GM18870 (cell line): ENCODE measurements around the gene GPR37.

Experiments used
- ATAC-seq: cut with Tn5 transposase; IDR thresholded peaks from one replicate; pipeline ENCODE4 v1.9.1; 2021; ENCODE audit warnings: moderate library complexity; ENCODE audit not compliant: unreplicated experiment

GPR37 gene

GRCh38 chr7:124781418-124781817 lies 15.8 kb upstream of the GPR37 start:
- ATAC-seq = no peak

- no peak for ATAC-seq
Measured at GRCh38 chr7:124780608-124781007, 15.0 kb upstream of the GPR37 start.

GRCh38 chr7:124780056-124780455 lies 14.5 kb upstream of the GPR37 start:
- no peak for ATAC-seq

- no peak for ATAC-seq
Measured at GRCh38 chr7:124779620-124780019, 14.0 kb upstream of the GPR37 start.

- ATAC-seq = no peak
Measured at GRCh38 chr7:124779194-124779593, 13.6 kb upstream of the GPR37 start.

DNA sequence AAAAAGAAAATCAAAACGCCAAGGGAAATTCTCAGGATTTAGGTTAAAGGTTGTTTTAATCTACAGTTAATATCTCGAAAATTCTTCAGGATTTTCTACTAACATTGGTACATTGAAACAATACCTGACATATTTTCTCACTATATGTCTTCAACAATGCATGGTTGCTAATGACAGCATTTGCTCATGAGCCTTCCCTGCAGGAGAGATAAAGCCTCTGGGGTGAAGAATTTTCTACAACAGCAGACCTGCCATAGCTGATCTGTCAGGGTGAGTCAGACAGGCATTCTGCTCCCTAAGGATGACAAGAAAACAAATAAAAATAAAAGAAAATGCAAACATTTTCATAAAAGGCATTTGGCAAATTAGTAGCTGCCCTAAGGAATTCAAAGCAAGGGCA lies 11.7 kb upstream of the GPR37 start:
- ATAC-seq = no peak

DNA sequence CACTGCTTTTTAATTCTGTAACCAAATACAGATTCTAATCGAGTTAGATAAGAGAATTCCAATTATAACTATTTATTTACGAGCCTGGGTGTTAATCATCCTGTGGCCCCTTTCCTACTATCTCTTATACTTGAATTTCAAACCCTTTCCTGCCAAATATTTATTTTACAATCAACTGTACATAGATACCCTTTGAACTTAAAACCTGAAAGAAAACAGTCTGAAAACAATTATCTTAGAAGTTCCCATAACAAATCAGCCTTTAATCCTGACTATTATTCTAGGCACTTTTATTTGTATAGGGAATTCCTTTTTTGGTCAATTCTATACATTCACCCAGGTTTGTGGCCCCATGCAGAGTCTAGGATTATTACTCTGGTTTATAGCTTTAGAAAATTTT lies 10.6 kb upstream of the GPR37 start:
- ATAC-seq = no peak

DNA sequence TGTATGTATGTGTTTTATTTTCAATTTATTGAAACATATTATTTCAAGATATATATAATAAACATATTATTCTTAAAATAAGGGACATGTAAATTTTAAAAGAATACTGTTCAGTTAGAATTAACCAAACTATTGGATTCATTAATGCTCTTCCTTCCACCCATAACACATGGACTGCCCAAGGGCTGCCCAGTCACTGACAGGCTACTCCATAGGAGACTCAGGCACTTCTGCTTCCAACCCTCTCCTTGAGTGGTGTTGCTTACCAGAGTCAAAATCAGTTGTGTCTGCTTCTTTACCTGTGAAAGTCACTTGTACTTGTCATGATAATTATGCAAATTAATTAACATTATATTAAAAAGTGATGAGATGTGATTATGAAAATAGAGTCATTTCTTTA lies 9.8 kb upstream of the GPR37 start:
- ATAC-seq = no peak

DNA sequence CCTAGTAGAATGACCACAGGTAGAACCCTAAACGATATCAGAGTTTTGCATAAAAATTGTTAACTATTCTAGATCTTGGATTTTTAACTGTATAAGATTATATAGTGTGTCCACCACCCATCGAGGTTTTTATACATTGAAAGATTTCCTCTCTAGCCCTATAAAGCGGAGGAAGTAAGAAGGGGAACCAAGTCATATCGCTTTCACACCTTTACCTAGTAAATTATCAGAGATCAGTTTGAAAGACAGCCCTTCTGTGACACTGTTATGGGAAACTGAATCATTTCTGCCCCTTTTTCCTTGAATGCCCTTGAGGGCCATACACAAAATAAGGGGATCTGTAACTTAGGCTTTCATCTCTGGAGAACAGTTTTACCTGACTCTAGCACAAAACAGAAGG lies 8.3 kb upstream of the GPR37 start:
- ATAC-seq = no peak

DNA sequence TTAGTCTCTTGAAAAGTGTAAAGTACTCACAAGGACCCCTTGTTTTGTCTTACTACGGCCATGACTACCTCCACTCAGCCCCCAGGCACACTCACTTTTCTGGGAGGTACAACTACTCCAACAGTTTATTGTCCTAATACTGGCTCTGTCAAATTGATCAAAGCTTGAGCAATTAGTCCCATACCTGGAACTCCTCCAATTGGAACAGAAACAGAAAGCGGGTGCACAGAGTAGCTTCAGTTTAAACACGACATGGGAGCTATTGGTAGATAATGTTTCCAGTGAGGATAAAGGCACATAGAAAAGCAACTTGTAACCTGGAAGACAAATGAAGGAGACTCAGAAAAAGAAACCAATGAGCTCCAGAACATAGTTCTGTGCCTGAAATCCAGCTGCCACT lies 7.7 kb upstream of the GPR37 start:
- no peak for ATAC-seq

GRCh38 chr7:124769136-124769535 lies 3.5 kb upstream of the GPR37 start:
- no peak for ATAC-seq

GRCh38 chr7:124768525-124768924 lies 2.9 kb upstream of the GPR37 start:
- no peak for ATAC-seq

DNA sequence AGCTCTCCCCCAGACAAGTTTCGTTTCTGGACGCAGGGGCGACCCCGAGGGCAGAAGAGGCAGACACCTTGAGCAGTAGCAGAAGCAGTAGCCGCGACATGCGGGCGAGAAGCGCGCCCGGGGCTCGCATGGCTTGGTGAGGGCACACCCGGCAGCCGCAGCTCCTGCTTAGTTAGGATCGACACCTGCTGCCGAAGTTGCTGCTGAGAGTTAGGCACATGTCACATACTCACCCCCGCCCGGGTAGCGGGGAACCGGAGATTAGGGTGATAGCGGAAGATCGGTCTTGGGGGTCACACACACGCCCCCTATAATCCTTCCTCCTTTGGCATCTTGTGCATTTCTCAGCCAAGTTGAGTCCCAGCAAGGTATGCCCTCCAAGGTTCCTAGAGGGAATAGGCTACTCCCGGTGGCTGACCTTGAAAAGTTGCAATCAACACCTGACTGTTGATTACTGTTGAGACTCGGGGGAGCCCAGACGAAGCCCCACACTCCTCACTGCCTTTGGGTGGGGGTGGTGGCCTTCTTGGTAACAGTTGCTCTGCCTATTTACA lies 668 bp downstream of the GPR37 start:
- ATAC-seq = no peak

- no peak for ATAC-seq
Measured at GRCh38 chr7:124764051-124764846, 1.3 kb downstream of the GPR37 start.

DNA sequence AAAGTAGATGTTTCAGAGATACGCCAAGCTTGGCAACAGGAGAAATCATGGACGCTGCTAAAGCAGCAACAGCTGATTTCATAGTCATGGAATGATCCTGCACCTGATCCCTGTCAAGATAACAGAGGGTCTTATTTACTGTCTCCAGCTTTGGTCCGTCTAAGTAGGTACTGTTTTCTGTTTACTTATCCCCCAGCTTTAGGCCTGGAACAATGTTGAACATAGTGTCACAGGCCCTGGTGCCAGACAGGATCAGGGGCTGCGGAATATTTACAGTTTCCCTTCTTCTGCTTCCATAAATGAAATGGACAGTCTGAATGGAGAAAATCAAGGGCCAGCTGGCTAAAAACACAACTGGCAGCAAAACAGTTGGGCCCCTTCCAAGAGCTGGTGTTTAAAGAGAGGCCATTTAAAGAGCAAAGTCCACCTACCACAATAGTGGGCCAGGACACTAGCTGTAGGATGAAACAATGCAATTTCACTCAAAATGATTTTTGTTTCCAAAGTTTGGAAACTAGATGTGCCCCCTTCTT lies 2.9 kb downstream of the GPR37 start:
- no peak for ATAC-seq

- no peak for ATAC-seq
Measured at GRCh38 chr7:124761164-124761715, 4.4 kb downstream of the GPR37 start.

DNA sequence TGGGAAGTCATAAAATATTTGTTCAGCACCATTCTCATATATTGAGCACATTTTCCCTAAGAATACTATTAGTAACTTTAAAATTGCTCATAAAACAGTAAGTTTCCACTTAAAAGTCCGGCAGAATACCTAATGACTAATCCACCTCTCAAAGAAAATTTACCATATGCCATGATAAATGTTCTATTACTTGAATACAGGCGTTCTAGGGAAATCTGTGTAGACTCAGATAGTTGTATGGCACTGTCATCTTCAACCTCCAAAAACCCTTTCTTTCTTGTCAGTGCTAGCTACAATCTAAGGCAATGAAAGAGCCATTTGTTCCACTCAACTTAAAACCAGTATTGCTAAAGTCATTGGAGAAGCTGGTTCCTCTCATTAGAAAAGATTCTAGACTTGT lies 7.3 kb downstream of the GPR37 start:
- no peak for ATAC-seq

DNA sequence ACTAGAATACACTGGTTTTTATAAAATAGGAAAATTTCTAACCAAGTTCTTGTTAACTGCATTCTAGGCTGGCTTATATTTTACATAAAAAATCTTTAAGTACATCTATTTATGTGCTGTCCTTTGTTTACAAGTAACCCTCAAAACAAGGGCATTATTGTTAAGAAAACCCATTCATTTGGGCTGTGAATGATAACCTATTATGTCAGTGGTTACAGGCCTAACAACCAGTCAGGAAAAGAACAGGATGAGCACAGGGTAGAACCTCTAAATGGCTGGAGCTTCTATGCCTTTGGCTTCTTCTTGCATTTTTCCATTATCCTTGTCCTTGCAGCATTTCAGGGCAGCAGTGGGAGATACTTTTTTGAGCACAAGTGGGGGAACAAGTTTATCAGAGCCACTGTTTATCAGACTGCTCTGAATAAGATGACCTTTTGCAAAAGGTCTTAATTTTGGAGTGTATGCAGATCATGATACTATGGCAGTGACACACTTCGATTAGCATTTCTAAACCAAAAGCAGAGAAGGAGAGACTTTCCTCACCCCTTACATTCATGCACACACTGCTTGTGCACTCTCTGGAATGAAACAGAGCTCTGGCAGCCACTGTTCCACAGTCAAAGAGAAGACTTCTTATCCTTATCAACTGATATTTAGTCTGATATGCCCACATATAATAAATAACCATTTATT lies 10.9 kb downstream of the GPR37 start:
- ATAC-seq = no peak

- ATAC-seq = no peak
Measured at GRCh38 chr7:124752310-124752709, 13.3 kb downstream of the GPR37 start.

- no peak for ATAC-seq
Measured at GRCh38 chr7:124751027-124751426, 14.6 kb downstream of the GPR37 start.

GRCh38 chr7:124747072-124747471 lies 18.5 kb downstream of the GPR37 start:
- ATAC-seq = no peak

DNA sequence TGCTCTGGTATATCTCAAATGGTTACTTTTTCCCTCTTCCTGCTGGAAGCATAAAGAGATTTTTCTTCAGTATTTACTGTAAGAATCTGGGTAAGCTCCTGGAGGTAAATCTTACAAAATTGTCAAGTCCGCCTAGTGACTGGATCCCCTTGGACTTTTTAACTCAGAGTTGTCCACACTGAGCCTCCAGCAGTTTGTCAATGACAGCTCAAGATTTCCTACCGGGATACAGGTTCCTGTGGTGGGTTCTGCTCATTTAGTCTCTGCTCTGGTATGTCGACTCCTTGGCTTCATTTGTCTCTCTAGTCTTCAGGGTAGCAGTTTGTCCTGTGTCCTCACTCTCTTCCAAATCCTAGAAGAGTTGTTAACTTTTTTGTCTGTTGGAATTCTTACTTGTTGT lies 27.0 kb downstream of the GPR37 start:
- ATAC-seq = no peak
